Activated T-cell treated with anti-CD3 and anti-CD28 coated beads, Interleukin-2, amount 50 U/mL, for 1 hour (primary cell): ENCODE results near the gene CR2.
A peak's percentile ranks its signal among the peaks of the same experiment; 100 is the strongest.
"Not testable (repeated sequence)": the region's sequence is repeated elsewhere in the genome, so short reads cannot be mapped to it uniquely, and the experiment has no call there.

Experiments used
- DNase-seq: peaks from one replicate; pipeline ENCODE4 v3.0.0-alpha.2; 2020

CR2 gene

GRCh38 chr1:207454046-207454964 lies at the start of gene CR2:
Gene CR2, plus strand, starts transcription at chr1:207454328. Its CDS starts 91 bp downstream, at chr1:207454419.
- DNase-seq: peak; percentile 55

- no peak for DNase-seq
These were observed 49.1 kb upstream of the CR2 start for GRCh38 chr1:207404849-207405525.

GRCh38 chr1:207405814-207406213 lies 48.3 kb upstream of the CR2 start:
- DNase-seq: no peak

- DNase-seq: no peak
These were observed 46.4 kb upstream of the CR2 start for GRCh38 chr1:207407655-207408260.

- no peak for DNase-seq
These were observed 41.3 kb upstream of the CR2 start for GRCh38 chr1:207412845-207413244.

- no peak for DNase-seq
These were observed 39.5 kb upstream of the CR2 start for GRCh38 chr1:207414606-207415108.

- no peak for DNase-seq
These were observed 37.1 kb upstream of the CR2 start for GRCh38 chr1:207417076-207417475.

- DNase-seq: no peak
These were observed 35.8 kb upstream of the CR2 start for GRCh38 chr1:207418351-207418750.

- DNase-seq: no peak
These were observed 34.0 kb upstream of the CR2 start for GRCh38 chr1:207420109-207420508.

- no peak for DNase-seq
These were observed 33.0 kb upstream of the CR2 start for GRCh38 chr1:207421078-207421477.

GRCh38 chr1:207423560-207424292 lies 30.4 kb upstream of the CR2 start:
- DNase-seq: no peak

GRCh38 chr1:207424570-207425131 lies 29.5 kb upstream of the CR2 start:
- DNase-seq: no peak

GRCh38 chr1:207427832-207428585 lies 26.1 kb upstream of the CR2 start:
- DNase-seq: no peak

GRCh38 chr1:207428783-207429182 lies 25.3 kb upstream of the CR2 start:
- no peak for DNase-seq

- DNase-seq: no peak
These were observed 24.2 kb upstream of the CR2 start for GRCh38 chr1:207429963-207430362.

GRCh38 chr1:207430602-207431001 lies 23.5 kb upstream of the CR2 start:
- DNase-seq: no peak

- DNase-seq: no peak
These were observed 22.6 kb upstream of the CR2 start for GRCh38 chr1:207431508-207431907.

GRCh38 chr1:207433435-207433834 lies 20.7 kb upstream of the CR2 start:
- DNase-seq: no peak

GRCh38 chr1:207436746-207437145 lies 17.4 kb upstream of the CR2 start:
- not testable (repeated sequence) for DNase-seq

GRCh38 chr1:207440626-207441025 lies 13.5 kb upstream of the CR2 start:
- no peak for DNase-seq

GRCh38 chr1:207444514-207445217 lies 9.5 kb upstream of the CR2 start:
- DNase-seq: no peak
